GM18498 (cell line): Measurements from ENCODE around the gene NELL1.

ENCODE experiments used
- ATAC-seq: cut with Tn5 transposase; IDR thresholded peaks from one replicate; pipeline ENCODE4 v1.9.1; 2021; ENCODE audit warnings: mild to moderate bottlenecking, moderate library complexity; ENCODE audit not compliant: unreplicated experiment

NELL1 gene

DNA sequence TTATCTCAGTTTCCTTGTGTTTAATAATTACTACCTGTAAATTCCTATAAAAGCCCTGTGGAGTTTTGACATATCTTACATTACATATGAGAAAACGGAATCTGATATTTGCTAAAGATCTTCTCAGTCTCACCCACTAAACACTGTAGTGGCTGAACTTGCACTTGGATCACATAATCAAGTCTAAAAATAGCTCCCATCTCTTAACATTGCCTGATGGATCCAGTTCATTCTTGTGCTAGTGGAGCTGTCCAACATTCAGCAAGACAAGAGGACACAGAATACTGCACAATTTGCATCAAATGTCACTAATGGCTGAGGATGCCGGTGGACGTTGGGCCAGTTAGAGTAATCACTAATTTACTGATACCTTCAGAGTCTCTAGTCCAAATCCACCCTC is 953.6 kb downstream of the NELL1 start:
- no peak for ATAC-seq
